NCI-H2196 (cell line): Measurements from ENCODE around the gene CTBP2.
A peak's percentile ranks its signal among the peaks of the same experiment; 100 is the strongest.
"Not testable (repeated sequence)": the region's sequence is repeated elsewhere in the genome, so short reads cannot be mapped to it uniquely, and the experiment has no call there.

Experiments
- DNase-seq: peaks from one replicate; lab custom pipeline; 2025; ENCODE audit not compliant: unreplicated experiment; lab: John Stamatoyannopoulos, UW

CTBP2 gene

DNA sequence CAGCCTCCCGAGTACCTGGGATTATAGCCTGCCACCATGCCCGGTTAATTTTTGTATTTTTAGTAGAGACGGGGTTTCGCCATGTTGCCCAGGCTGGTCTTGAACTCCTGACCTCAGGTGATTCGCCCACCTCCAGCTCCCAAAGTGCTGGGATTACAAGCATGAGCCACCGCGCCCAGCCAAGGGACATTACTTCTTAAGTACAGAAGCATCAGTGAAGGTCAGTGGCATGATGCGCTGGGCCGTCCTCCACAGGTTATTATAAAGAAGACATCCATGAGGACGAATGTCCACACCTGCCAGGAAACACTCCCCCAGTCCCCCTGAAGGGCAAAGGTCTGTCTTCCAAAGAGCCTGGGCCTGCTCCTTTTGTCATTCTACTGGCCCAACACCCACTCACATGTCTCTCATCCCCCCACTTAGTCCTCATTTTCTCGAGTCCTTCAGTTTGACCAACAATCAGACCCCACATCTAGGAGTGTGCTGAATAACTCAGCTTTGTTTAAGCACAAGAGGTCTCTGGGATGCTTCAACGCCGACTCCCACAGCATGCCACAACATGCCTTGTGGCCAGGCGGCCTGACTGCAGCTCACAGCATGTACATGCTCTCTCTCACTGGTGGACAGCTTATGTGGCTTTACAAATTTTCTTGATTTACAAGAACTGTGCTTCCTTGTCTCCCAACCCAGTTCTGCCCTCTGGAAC lies 73.0 kb downstream of the CTBP2 start:
- no peak for DNase-seq

- no peak for DNase-seq
Observed at GRCh38 chr10:125086691-125087090, 73.7 kb downstream of the CTBP2 start.

DNA sequence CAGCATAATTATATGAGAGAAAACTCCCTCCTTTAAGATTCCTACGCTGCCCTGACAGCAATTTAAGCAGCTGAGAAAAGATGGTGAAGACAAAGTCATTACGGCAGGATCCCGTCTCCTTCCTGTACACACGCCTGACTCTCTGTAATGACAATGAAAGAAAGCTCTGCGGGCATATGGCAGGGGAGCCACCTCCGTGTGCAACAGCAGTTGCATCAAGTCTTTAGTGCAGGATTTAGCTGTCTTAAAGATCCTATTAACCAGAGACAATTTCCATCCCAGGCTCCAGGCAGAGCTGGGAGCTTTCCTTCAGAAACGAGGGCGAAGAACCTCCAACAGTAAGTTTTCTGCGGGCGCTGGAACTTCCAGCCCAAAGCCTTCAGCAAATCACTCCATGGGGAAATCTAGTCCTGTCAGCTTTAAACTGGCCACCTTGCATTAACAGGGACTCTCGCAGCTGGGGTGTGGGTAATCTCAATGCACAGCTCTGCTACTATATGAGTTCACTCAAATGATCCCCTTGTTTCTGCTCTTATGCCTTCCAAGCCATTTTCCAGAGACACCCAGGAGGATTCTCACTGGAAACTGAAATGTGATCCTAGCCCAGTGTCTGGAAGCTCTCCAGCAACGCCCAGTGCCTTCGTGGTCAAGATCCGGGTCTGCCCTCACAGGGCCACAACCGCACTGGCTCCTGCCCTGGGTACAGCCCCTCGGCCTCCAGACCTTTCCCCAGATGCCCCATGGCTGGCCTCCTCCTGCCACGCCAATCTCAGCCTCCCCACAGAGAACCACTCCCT lies 74.9 kb downstream of the CTBP2 start:
- DNase-seq = no peak

DNA sequence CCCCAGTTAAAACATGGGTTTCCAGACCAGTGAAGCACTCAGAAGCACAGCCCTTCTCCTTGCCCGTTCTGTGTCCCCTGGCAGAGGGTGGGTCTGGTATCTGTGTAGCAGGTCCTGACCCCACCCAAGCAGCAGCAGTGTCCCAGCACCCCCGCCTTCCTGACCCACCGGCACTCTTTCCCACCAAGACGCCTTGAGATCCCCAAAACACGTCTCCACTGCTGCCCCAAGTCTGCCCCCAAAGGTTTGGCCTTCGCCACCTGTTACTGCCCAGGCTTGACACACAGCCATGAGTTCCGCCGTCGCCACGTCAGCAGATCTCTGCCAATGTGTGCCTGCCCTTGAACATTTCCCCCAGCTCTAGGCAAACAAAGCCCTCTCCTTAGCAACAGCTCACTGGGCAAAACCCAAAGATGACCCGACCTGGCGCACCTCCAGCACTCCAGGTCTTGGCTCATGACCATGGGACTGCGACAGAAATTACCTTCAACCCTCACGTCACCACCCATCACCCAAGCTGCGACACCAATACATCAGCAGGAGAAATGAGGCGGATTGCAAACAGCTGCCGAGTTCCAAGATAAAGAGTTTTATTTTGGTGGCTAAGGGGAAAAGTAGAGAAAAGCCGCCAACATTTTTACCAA lies 75.6 kb downstream of the CTBP2 start:
- peak; percentile 77 for DNase-seq

GRCh38 chr10:125084191-125084613 lies 76.2 kb downstream of the CTBP2 start:
- no peak for DNase-seq

DNA sequence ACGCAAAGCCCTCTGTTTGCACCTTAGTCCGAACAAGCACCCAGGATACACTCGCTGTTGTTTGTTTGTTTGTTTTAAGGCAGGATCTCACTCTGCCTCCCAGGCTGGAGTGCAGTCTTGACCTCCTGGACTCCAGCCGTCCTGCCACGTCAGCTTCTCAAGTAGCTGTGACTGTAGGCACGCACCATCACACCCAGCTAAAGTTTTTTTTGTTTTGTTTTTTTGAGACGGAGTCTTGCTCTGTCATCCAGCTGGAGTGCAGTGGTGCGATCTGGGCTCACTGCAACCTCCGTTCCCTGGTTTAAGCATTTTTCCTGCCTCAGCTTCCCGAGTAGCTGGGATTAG lies 76.8 kb downstream of the CTBP2 start:
- no peak for DNase-seq

DNA sequence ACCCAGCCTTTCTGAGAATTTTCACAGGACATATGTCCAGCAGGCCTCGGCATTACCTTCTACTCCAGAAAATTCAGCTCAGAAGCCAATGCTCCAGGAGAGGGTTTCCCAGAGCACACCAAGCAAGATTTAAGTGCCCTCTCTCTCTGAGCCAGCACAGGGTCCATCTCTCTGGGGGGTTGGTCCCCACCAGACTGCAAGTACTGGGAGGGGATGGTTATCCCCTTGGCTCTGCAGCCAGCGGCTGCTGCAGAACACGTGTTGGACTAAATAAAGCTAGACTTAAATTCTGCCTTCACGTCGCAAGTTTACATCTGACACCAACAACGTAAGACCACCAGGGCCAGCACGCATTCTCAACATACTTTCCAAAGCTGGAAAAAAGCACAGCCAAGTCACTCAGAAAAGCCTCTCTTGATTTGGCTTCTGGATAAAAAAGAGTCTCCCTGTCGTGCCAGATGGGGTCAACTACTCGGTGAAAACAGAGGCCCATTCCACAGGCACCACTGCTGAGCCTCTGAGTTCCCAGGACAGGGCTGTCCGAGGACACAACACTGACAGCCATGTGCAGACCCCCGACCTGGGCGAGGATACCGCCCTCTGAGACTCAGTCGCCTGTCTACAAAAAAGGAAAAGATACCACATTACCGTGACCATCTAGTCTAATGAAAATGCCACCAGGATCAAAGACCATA lies 77.3 kb downstream of the CTBP2 start:
- DNase-seq = no peak

DNA sequence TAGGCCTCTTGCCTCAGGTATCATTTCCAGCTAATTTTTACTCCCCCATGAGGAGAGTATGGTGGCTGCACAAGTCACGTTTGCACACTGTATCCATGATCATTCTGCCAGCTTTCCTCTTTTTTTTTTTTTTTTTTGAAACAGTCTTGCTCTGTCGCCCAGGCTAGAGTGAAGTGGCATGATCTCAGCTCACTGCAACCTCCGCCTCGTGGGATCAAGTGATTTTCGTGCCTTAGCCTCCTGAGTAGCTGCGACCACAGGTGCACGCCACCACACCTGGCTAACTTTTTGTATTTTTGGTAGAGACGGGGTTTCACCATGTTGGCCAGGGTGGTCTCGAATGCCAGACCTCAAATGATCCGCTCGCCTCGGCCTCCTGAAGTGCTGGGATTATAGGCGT lies 77.9 kb downstream of the CTBP2 start:
- not testable (repeated sequence) for DNase-seq

DNA sequence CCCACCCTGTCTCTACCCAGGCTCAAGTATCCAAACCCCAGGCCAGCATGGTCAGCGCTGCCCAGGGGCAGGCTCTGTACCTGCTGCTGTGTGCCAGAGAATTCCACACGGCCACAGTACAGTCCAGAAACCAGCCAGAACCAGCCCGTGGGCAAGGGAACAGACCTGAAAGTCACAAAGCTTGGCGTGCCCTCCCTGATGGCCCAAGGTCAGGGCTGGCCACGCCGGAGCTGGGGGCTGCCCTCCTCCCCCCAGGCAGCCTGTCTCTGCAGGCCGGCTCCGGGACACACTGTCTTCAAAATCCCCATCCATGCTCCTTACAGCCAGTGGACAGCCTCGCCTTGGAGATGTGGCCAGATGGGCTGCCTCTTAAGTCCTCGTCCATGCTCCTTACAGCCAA lies 78.4 kb downstream of the CTBP2 start:
- no peak for DNase-seq

DNA sequence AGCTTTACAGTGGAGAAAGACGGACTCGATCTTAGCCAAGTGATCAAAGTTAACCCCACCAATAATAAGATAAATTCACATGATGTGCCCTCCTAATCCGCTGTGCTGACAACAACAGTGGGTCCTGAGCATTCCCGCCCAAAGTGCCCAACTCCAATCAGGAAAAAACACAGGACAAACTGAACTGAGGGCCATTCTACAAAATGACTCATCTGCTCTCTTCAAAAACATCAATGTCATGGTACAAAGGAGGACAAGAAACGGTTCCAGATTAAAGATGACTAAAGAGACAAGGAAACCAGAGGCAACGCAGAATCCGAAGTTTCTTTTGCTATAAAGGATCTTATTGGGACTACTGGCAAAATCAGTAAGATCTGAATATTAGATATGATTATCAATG lies 79.4 kb downstream of the CTBP2 start:
- DNase-seq = no peak

GRCh38 chr10:125080296-125080695 lies 80.1 kb downstream of the CTBP2 start:
- no peak for DNase-seq

DNA sequence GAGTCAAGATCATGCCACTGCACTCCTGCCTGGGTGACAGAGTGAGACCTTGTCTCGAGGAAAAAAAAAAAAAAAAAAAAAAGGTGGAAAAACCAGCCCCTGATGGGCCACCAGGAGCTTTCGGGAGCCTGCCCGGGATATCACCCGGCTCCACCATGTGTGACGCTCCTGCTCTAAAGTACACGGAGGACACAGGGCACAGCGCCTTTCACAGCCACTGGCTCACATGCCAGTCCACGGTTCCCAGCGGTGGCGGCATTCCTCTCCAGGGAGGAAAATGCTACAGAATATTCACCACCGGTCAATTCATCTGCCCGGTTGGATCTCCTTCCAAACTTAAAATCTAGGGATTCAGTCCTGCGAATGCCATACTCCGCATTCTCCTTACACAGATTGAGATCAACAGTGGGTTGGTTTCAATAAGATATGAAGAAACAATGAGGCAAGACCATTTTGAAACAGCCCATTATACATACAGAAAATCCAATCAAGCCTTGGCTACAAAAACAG lies 81.2 kb downstream of the CTBP2 start:
- DNase-seq = no peak

DNA sequence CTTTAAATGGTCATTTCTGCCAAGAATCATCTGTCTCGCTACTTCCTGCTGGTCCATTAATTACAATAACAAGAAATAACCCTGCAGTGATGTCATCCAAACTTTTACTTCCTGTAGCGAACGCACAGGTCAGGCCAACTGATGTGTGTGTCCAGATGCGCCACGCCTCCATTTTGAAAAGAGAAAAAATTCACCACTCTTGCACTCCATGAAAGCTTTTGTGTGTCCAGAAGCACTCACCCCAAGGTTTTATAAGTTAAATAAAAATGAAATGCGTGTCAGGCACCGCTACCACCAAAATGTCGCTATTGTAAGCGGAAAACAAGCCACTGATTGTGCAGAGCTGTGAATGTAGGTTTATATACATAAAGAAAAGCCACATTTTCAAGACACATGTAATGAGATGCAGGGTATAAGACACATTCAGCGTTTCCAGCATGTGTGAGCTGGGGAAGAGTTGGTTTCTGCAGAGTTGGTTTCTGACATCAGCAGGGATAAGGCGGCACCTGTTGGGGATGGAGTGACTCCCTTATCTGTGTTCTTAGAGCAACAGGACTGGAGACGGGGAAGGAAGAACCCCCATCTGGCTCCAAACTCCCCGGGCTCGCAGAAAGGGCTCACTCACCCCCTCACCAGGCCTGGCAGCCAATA lies 83.3 kb downstream of the CTBP2 start:
- DNase-seq = no peak

DNA sequence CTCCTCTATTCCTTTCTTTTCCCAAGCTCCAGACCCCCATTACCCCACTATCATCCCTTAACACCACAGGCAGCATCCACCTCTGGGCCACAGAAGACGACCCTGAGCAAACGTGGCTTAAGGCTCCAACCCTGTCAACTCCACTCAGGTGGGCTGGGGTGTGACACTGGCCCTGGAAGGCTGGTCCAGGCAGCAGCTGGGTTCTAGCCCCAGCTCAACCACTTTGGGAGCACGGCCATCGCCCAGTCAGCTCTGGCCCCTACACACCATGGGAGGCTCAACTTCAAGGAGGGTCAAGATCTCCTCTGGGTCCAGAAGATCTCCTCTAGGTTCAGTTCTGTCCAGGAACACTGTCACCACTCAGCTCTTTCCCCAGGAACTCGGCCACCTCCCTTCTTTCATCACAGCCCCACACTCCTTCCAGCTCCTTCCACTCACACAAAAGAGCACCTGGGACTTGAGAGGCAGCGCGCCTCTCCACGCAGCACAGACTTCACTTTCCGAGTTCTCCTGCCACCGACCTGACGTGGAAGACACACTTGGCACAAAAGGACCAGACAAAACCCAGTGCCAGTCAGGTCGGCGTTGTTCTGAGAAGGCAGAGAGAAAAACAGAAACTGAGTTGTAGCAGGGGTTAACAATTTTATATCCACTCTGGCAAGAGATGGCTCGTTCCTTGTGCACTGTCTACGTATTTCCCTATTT lies 84.1 kb downstream of the CTBP2 start:
- DNase-seq = no peak

GRCh38 chr10:125073996-125074395 lies 86.4 kb downstream of the CTBP2 start:
- DNase-seq = no peak

GRCh38 chr10:125072794-125073193 lies 87.6 kb downstream of the CTBP2 start:
- no peak for DNase-seq

DNA sequence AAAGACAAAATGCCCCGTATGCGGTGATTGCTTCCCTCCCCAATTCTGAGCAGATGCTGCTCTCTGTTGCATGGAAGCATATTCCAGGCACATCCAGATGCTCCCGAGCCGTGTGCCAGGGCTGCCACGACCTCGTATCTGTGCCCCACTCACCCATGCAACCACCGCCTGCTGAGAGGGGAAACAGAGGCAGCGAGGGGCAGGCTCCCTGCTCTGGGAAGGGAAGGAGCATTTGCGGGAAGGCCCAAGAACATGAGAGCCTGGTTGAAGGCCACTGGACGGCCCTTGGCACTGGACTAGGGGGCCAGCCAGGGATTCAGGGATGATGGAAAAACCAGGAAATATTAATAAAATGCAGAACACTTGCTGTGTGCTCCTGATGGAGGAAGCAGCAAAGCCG lies 89.4 kb downstream of the CTBP2 start:
- DNase-seq = no peak

DNA sequence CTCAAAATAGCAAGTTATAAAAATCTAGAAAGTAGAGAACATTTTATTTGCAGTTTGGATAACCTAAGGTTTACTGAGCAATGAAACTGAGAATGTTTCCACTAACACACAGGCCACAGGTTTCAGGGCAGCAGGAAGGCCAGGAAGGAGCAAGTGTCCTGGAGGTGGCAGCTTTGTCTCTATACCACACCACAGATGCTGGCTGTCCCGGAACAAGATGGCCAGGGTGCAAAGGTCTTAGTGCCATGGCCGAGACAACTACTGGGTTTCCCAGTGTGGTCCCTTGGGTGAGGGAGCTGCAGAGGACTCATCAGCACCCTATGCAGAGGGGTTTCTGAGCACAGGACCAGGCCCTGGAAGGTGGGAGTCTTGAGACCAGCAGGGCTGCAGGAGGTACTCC lies 92.0 kb downstream of the CTBP2 start:
- no peak for DNase-seq

- no peak for DNase-seq
Observed at GRCh38 chr10:125067764-125068163, 92.6 kb downstream of the CTBP2 start.

GRCh38 chr10:125066764-125067450 lies 93.5 kb downstream of the CTBP2 start:
- DNase-seq = no peak
